ENCODE results near the gene RNF141. TPM values are rescaled to one million over a fixed set of nuclear protein-coding genes. Genes with fewer than 3 reads are reported as not detected.

Gene RNF141
- total RNA-seq, 1 experiment from 2014 or later = 35.8 TPM

DNA sequence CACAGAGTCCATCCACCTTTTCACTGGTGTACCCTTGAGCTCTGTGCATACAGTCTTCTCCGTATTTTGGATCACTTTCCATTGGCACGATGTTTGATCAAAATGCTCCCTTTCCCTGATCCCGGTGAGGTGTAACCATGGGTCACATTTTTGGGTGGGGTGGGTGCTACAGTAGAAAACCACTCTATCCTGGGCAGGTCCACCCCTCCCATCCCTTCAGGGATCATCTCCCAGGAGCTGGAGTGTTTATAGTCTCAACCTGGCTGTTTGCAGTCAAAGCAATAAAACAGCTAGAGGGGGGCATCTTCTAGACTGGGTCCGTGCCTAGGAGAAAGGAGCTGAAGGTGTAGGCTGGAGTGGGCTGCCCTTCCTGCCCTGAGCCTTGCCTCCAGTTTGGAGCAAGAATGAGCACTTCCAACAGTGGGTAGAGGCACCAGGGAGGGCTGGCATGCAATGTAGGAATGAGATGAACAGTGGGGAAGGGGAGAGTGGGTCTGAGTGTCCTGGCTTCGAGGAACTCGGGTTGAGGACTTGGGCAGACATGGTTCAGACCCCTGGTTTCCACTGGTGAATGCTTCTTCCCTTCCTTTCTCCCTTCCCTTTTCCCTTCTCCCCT is 38.8 kb downstream of the RNF141 start:
- CTCF ChIA-PET = no interaction called here
- H3K4me3 ChIP-seq (ENCODE audit: low read depth in 2 of 2, low read length in 2 of 2) = no peak overlapping the region
- no peaks in the 10 kb centered on the region for H3K4me1 ChIP-seq (ENCODE audit: control insufficient read depth, insufficient read depth, low read length)
- H3K27ac ChIP-seq (ENCODE audit: low read length) = no peak overlapping the region
- no peaks in the 10 kb centered on the region for H3K9me3 ChIP-seq (ENCODE audit: control insufficient read depth, insufficient read depth, low read depth, low read length)
- intact Hi-C loops (cut with micrococcal nuclease; ENCODE audit: unreplicated experiment) (no loop called here), in situ Hi-C loops (cut with HindIII; ENCODE audit: low pct_unique_long_range_greater_than_20kb, low sequenced_read_pairs) (no loop called here)
- TF ChIP-seq TCF7L2 (IDR thresholded peaks at IDR 0.05; ENCODE audit: low read depth, low read length) (no peak), POLR2AphosphoS5 (IDR thresholded peaks at IDR 0.05; ENCODE audit: low read depth, low read length) (no peak)
- ATAC-seq (no peak), DNase-seq (ENCODE audit: low read depth, low spot score) (no peak)
- no peaks in the 10 kb centered on the region for H3K27me3 ChIP-seq (ENCODE audit: control insufficient read depth, insufficient read depth, low read length)
- POLR2A ChIA-PET = interaction anchor here (0.5 kb wide), 1 partner anchor 1047 kb away, joined by 3 read pairs; no protein-coding TSS in a partner anchor
- no peaks in the 10 kb centered on the region for H3K36me3 ChIP-seq (ENCODE audit: control insufficient read depth, insufficient read depth, low read length)
- no TSS peak for BruUV-seq (replicated peaks)

GRCh38 chr11:10500757-10501684 is 40.0 kb downstream of the RNF141 start:
- CTCF ChIA-PET = no interaction called here
- intact Hi-C loops (cut with micrococcal nuclease; ENCODE audit: unreplicated experiment) (no loop called here), in situ Hi-C loops (cut with HindIII; ENCODE audit: low pct_unique_long_range_greater_than_20kb, low sequenced_read_pairs) (no loop called here)
- no peaks in the 10 kb centered on the region for H3K36me3 ChIP-seq (ENCODE audit: control insufficient read depth, insufficient read depth, low read length)
- ATAC-seq (no peak), DNase-seq (ENCODE audit: low read depth, low spot score) (no peak)
- BruUV-seq (replicated peaks) = no TSS peak
- H3K4me3 ChIP-seq (ENCODE audit: low read depth in 2 of 2, low read length in 2 of 2) = no peak overlapping the region
- H3K27ac ChIP-seq (ENCODE audit: low read length) = no peak overlapping the region
- H3K27me3 ChIP-seq (ENCODE audit: control insufficient read depth, insufficient read depth, low read length) = no peaks in the 10 kb centered on the region
- TF ChIP-seq TCF7L2 (IDR thresholded peaks at IDR 0.05; ENCODE audit: low read depth, low read length) = no peak
- TF ChIP-seq, protein P1, sequence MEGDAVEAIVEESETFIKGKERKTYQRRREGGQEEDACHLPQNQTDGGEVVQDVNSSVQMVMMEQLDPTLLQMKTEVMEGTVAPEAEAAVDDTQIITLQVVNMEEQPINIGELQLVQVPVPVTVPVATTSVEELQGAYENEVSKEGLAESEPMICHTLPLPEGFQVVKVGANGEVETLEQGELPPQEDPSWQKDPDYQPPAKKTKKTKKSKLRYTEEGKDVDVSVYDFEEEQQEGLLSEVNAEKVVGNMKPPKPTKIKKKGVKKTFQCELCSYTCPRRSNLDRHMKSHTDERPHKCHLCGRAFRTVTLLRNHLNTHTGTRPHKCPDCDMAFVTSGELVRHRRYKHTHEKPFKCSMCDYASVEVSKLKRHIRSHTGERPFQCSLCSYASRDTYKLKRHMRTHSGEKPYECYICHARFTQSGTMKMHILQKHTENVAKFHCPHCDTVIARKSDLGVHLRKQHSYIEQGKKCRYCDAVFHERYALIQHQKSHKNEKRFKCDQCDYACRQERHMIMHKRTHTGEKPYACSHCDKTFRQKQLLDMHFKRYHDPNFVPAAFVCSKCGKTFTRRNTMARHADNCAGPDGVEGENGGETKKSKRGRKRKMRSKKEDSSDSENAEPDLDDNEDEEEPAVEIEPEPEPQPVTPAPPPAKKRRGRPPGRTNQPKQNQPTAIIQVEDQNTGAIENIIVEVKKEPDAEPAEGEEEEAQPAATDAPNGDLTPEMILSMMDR (IDR thresholded peaks at IDR 0.05) = no peak
- TF ChIP-seq, protein P2, sequence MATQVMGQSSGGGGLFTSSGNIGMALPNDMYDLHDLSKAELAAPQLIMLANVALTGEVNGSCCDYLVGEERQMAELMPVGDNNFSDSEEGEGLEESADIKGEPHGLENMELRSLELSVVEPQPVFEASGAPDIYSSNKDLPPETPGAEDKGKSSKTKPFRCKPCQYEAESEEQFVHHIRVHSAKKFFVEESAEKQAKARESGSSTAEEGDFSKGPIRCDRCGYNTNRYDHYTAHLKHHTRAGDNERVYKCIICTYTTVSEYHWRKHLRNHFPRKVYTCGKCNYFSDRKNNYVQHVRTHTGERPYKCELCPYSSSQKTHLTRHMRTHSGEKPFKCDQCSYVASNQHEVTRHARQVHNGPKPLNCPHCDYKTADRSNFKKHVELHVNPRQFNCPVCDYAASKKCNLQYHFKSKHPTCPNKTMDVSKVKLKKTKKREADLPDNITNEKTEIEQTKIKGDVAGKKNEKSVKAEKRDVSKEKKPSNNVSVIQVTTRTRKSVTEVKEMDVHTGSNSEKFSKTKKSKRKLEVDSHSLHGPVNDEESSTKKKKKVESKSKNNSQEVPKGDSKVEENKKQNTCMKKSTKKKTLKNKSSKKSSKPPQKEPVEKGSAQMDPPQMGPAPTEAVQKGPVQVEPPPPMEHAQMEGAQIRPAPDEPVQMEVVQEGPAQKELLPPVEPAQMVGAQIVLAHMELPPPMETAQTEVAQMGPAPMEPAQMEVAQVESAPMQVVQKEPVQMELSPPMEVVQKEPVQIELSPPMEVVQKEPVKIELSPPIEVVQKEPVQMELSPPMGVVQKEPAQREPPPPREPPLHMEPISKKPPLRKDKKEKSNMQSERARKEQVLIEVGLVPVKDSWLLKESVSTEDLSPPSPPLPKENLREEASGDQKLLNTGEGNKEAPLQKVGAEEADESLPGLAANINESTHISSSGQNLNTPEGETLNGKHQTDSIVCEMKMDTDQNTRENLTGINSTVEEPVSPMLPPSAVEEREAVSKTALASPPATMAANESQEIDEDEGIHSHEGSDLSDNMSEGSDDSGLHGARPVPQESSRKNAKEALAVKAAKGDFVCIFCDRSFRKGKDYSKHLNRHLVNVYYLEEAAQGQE (IDR thresholded peaks at IDR 0.05; ENCODE audit: insufficient read depth in 1 of 2, low read depth in 2 of 2, low read length in 1 of 2) = no peak
- no peak for TF ChIP-seq POLR2AphosphoS5 (IDR thresholded peaks at IDR 0.05; ENCODE audit: low read depth, low read length)
- TF ChIP-seq SIN3A (IDR thresholded peaks at IDR 0.05; ENCODE audit: borderline replicate concordance, insufficient read depth, low read depth, low read length) = no peak
- H3K9me3 ChIP-seq (ENCODE audit: control insufficient read depth, insufficient read depth, low read depth, low read length) = no peaks in the 10 kb centered on the region
- POLR2A ChIA-PET = no interaction called here
- no peaks in the 10 kb centered on the region for H3K4me1 ChIP-seq (ENCODE audit: control insufficient read depth, insufficient read depth, low read length)
